ENCODE measurements around the gene MSI2.

Gene MSI2

DNA sequence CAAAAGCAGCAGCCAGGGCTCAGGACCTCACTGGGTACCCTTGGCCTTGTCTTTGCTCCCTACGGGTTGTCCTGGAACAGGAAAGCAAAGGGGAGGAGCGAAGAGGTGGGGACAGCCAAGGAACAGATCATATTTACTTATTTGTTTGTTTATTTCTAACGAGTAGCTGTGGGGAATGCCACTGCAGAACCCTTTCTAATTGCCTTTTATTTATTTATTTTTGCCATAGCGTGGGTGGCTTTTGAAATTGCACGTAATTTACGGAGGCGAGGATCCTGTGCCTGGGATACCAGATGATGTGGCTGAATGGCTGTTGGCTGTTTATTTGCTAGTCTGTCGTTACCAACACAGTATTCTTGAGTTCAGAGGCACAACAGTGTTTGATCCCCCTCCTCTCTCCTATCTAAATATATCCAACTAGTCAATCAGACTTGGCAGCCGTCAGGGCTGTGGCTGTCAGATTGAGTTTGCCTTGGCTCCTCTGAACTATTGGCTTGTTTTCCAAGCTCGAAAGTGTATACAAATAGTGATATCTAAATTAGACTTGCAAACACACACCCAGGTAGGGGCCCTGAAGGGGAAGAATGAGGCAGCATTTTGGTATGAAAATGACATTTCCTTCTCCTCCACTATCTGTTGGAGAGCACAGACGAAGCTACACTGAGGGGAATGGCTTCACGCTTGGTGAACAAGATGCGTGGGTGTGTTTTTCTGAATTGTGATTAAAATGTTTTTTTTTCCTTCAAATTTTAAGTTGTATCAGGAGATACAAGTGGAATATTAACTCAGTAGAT lies 110.4 kb downstream of the MSI2 start:
- TF ChIP-seq, protein P1, sequence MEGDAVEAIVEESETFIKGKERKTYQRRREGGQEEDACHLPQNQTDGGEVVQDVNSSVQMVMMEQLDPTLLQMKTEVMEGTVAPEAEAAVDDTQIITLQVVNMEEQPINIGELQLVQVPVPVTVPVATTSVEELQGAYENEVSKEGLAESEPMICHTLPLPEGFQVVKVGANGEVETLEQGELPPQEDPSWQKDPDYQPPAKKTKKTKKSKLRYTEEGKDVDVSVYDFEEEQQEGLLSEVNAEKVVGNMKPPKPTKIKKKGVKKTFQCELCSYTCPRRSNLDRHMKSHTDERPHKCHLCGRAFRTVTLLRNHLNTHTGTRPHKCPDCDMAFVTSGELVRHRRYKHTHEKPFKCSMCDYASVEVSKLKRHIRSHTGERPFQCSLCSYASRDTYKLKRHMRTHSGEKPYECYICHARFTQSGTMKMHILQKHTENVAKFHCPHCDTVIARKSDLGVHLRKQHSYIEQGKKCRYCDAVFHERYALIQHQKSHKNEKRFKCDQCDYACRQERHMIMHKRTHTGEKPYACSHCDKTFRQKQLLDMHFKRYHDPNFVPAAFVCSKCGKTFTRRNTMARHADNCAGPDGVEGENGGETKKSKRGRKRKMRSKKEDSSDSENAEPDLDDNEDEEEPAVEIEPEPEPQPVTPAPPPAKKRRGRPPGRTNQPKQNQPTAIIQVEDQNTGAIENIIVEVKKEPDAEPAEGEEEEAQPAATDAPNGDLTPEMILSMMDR (conservative IDR thresholded peaks at IDR 0.05): no peak
- H3K27ac ChIP-seq: peak overlapping the region; percentile 28

DNA sequence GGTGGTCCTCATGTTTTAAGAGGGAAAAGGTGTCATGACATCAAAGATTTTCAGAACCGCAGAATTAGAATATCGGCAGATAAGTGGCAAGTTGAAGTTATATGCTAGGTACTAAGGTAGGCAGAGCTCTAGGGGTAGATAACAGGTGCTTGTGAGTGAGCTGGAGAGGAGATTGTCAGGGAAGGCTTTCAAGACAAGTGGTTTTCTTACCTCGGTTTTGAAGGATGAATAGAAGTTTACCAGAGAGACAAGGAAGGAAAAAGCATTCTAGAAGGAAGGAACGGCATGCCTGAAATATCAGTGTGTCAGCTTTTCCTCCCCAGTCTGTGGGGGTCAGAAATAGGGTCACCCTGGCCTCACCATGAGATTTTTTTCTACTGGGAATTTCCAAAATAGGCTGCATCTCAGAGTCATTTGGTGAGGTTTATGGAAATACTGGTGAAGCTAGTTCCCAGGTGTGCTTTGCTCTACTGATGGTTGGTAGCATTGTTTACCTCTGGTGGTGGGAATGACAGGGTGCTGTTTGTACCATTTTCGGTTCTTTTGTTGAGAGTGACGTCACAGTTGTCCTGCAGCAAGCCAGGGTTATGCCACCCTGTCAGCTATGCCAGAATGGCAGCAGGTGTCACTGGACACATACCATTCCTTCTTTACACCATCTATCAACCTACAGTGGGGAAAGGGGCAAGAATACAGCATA lies 112.5 kb downstream of the MSI2 start:
- no peak overlapping the region for H3K27ac ChIP-seq
- TF ChIP-seq, protein P1 (conservative IDR thresholded peaks at IDR 0.05): no peak

DNA sequence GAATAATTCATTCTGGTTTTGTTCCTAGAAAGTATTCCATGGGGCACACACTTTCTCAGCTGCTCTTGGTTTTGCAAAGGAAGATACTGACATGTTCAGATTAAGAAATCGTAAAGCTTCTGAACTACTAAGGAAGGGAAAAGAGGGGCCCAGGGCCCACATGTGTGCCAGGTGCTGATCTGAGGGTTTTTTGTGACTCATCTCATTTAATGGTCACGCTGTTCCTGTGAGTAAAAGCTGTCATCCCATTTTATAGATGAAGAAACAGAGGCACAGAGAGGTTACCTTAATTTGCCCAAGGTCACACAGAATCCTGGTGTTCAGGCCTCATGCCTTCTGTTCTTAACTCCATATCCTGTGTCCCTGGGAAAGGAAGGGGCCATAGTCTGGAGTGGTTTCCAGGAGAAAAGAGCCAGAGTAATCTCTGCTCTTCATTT lies 113.2 kb downstream of the MSI2 start:
- TF ChIP-seq, protein P1 (conservative IDR thresholded peaks at IDR 0.05): no peak
- no peak overlapping the region for H3K27ac ChIP-seq

DNA sequence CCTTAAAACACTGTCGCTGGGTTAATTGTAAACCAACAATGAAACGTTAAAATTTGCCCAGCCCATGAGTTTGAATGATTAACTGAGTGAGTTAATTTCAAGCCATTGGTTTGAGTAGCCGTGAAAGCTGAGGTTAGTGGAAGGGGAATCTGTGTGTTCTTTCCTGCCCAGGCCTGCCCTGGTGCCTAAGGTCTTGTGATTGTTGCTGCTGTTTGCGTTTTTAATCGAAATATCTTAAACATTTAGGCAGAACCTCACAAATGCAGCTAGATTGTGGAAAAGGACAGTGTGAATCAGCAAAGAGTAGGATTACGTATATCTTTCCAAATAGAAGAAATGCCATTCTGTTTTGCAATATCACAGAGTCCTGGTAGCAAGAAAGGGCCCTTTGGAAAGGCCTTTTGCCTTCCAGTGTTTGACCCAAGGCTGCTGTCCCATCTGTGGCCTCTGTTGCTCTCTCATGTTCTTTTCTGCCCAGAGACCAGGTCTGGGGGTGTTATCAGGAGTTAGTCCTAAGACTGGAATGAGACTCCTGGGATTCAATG lies 113.8 kb downstream of the MSI2 start:
- TF ChIP-seq, protein P1 (conservative IDR thresholded peaks at IDR 0.05): no peak
- no peak overlapping the region for H3K27ac ChIP-seq

DNA sequence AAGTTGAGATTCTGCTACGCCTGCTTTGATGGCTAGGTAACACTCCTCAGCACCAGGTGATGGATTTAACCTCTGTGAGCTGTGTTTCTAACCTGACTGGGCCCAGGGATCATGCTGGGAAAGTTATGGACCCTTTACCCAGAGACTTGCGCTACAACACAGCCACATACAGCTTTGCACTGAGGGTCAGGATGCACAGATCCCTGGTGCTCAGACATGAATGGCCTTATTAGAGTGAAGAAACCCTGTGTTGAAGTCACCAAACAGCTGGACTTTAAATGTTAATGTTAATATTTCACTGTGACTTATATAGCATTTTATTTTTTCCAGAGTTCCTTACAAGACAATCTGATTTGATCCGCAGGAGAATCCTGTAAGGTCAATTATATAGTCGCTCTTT lies 114.3 kb downstream of the MSI2 start:
- no peak overlapping the region for H3K27ac ChIP-seq
- TF ChIP-seq, protein P1 (conservative IDR thresholded peaks at IDR 0.05): no peak

DNA sequence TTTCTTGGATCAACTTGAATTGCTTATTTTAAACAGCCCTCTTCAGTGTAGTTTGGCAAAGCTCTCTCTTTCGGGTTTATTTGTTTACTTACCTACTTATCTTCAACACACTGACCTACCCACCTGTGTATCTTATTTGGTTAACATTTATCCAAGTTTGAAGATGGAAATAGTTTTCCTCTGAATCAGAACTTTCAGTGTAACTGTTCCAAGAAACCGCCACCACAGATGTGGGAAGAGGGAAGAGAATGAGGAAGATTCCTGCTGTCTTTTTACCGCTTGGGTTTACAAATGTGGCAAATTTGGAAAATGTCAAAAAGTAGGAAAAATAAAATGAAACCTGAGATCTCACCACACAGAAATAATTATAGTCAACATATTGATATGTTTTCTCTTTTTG lies 115.8 kb downstream of the MSI2 start:
- H3K27ac ChIP-seq: no peak overlapping the region
- TF ChIP-seq, protein P1 (conservative IDR thresholded peaks at IDR 0.05): no peak

GRCh38 chr17:57373048-57373447 lies 116.7 kb downstream of the MSI2 start:
- TF ChIP-seq, protein P1 (conservative IDR thresholded peaks at IDR 0.05): no peak
- H3K27ac ChIP-seq: no peak overlapping the region

All from VCaP (cell line).